Parietal lobe (tissue), 1 donor: ENCODE results near the gene KIF20B. TPM values are rescaled to one million over a fixed set of nuclear protein-coding genes. Genes with fewer than 3 reads are reported as not detected.

Source experiments
- total RNA-seq: library from RNA; depleted of rRNA; stranded (reverse); fragments of >200 nt; gene quantifications from one replicate; pipeline ENCODE4 v1.2.3, GENCODE V29; 2014

The KIF20B gene
- 13.1 TPM for total RNA-seq

GRCh38 chr10:89701242-89702120 is at the start of gene KIF20B:
TSS of gene KIF20B (plus strand) at chr10:89701590. CDS start at chr10:89705295, 3,705 bp downstream.

Other genes with a start within 250 kb of the KIF20B start
- 2.2 TPM for gene SLC16A12, start 166.0 kb upstream of the KIF20B start, total RNA-seq
- gene PANK1, start 56.3 kb upstream of the KIF20B start, total RNA-seq: 36.0 TPM